Liver (tissue), 9 donors: ENCODE results near the gene CCT4. TPM values are rescaled to one million over a fixed set of nuclear protein-coding genes. Genes with fewer than 3 reads are reported as not detected.
A peak's percentile ranks its signal among the peaks of the same experiment; 100 is the strongest.

Source experiments
- DNase-seq: peaks from one replicate; pipeline ENCODE4 v3.0.0-alpha.2; 2017; ENCODE audit warnings: low spot score
- H3K27ac ChIP-seq, 2 donors: one replicate each; pipeline ENCODE4 v1.7.0; 2013; ENCODE audit warnings: inconsistent platforms in 2 of 2, low read length in 2 of 2, control low read depth in 1 of 2, low read depth in 1 of 2, mild to moderate bottlenecking in 1 of 2
- H3K27me3 ChIP-seq, 4 donors: one replicate each; pipeline versions ENCODE4 v1.6.1 to v1.7.0; 2013; ENCODE audit warnings: low read length in 3 of 4, inconsistent platforms in 1 of 4, mild to moderate bottlenecking in 1 of 4, moderate library complexity in 1 of 4; ENCODE audit not compliant: control insufficient read depth in 4 of 4, insufficient read depth in 4 of 4
- H3K36me3 ChIP-seq, 4 donors: one replicate each; pipeline versions ENCODE4 v1.6.1 to v1.7.0; 2013; ENCODE audit warnings: low read length in 3 of 4, mild to moderate bottlenecking in 3 of 4, low read depth in 1 of 4, moderate library complexity in 1 of 4; ENCODE audit not compliant: control insufficient read depth in 4 of 4, insufficient read depth in 3 of 4
- H3K4me1 ChIP-seq, 4 donors: one replicate each; pipeline versions ENCODE4 v1.6.1 to v1.7.0; 2013; ENCODE audit warnings: low read length in 3 of 4, mild to moderate bottlenecking in 3 of 4, moderate library complexity in 1 of 4; ENCODE audit not compliant: control insufficient read depth in 4 of 4, insufficient read depth in 4 of 4
- H3K4me3 ChIP-seq, 3 donors: one replicate each; pipeline versions ENCODE4 v1.6.1 to v1.7.0; 2013; ENCODE audit warnings: low read length in 3 of 3, control low read depth in 1 of 3, low read depth in 1 of 3, mild to moderate bottlenecking in 1 of 3
- H3K9ac ChIP-seq, 2 donors: one replicate each; pipeline ENCODE4 v1.7.0; 2013; ENCODE audit warnings: low read length in 2 of 2, mild to moderate bottlenecking in 2 of 2, moderate library complexity in 2 of 2, control low read depth in 1 of 2, low read depth in 1 of 2
- H3K9me3 ChIP-seq, 4 donors: one replicate each; pipeline versions ENCODE4 v1.6.1 to v1.7.0; 2013; ENCODE audit warnings: low read length in 3 of 4; ENCODE audit not compliant: control insufficient read depth in 4 of 4
- FOXA1 ChIP-seq: IDR thresholded peaks from 2 replicates; pipeline ENCODE4 v1.6.1; 2016; ENCODE audit warnings: antibody characterized with exemption
- HNF4G ChIP-seq: IDR thresholded peaks from 2 replicates; pipeline ENCODE4 v1.6.1; 2016; ENCODE audit warnings: antibody characterized with exemption
- JUND ChIP-seq, 2 donors: IDR thresholded peaks; 2 replicates each; pipeline ENCODE4 v1.6.1; 2016; ENCODE audit warnings: antibody characterized with exemption in 2 of 2
- RAD21 ChIP-seq, 2 donors: IDR thresholded peaks; 2 replicates each; pipeline ENCODE4 v1.6.1; 2016; ENCODE audit warnings: antibody characterized with exemption in 2 of 2, mild to moderate bottlenecking in 2 of 2
- REST ChIP-seq: IDR thresholded peaks from 2 replicates; pipeline ENCODE4 v1.6.1; 2016; ENCODE audit warnings: antibody characterized with exemption, mild to moderate bottlenecking
- SP1 ChIP-seq: IDR thresholded peaks from 2 replicates; pipeline ENCODE4 v1.6.1; 2018; ENCODE audit warnings: antibody characterized with exemption, mild to moderate bottlenecking
- TAF1 ChIP-seq: conservative IDR thresholded peaks from 2 replicates; pipeline ENCODE4 v1.6.1; 2016; ENCODE audit warnings: antibody characterized with exemption, mild to moderate bottlenecking
- YY1 ChIP-seq: IDR thresholded peaks from 2 replicates; pipeline ENCODE4 v1.6.1; 2016; ENCODE audit warnings: antibody characterized with exemption, mild to moderate bottlenecking
- WGBS: extraction: QIAGEN DNeasy Blood & Tissue Kit; methylation state at CpG from one replicate; pipeline ENCODE4 v1.1.7; 2013; 5-methylcytosine and 5-hydroxymethylcytosine counted together
- polyA plus RNA-seq, 2 donors: library from polyadenylated mRNA; stranded (reverse) in 1 of 2; unstranded in 1 of 2; fragments of 200-250 nt in 1 of 2; fragments of >200 nt in 1 of 2; fragmentation: Nextera tagmentation in 1 of 2; extraction: Ambion mirVana in 1 of 2; gene quantifications; one replicate each; pipeline versions ENCODE4 v1.2.1 to v1.2.3, GENCODE V29; 2013 to 2015
- total RNA-seq, 2 donors: library from RNA; depleted of rRNA; stranded (reverse); fragments of >200 nt; gene quantifications; one replicate each; pipeline ENCODE4 v1.2.3, GENCODE V29; 2014
- TF ChIP-seq, protein P1 (sequence below): IDR thresholded peaks from 2 replicates; pipeline ENCODE4 v1.6.1; 2016; ENCODE audit warnings: antibody characterized with exemption
- TF ChIP-seq, protein P2 (sequence below): IDR thresholded peaks from 2 replicates; pipeline ENCODE4 v1.6.1; 2016; ENCODE audit warnings: antibody characterized with exemption
- TF ChIP-seq, protein P3 (sequence below): fragments of 150-350 bp; IDR thresholded peaks from 2 replicates; pipeline ENCODE4 v1.5.1; 2017; ENCODE audit warnings: improper control_type of control experiment, low read depth, low read length; ENCODE audit not compliant: missing input control
- donor health status: healthy.
- donor health status: healthy.
- donor health status: healthy.
- donor health status: healthy.
- donor health status: healthy.

Gene CCT4
- total and polyA plus RNA-seq, 4 donors = 35.7 to 65.2 (median 38.4) TPM

DNA sequence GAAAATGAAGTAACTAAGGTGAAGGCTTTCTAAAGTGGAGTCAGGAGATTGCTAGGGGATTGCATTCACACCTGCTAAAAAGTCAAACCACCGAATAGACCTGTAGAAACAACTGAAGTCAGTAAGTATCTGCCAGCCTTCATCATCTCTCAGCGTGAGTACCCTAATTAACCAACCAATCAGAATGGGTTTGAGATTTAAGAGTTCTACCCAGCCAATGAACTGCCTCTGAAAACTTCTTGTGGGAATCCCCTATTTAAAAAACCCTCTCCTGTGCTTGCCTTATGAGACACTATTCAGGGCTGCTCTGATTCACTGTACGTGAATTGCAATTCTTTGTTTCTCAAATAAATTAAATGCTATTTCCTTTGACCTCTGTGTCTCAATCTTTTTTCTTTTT lies 31.2 kb downstream of the CCT4 start:
- Histone ChIP-seq H3K4me1 (peaks cover 0 to 20% (median 12%) of the 10 kb centered on the region in 4 donors), H3K36me3 (no peaks in the 10 kb centered on the region), H3K27me3 (no peaks in the 10 kb centered on the region), H3K9ac (no peak overlapping the region), H3K4me3 (no peak overlapping the region), H3K27ac (no peak overlapping the region), H3K9me3 (no peaks in the 10 kb centered on the region)
- DNase-seq = no peak
- TF ChIP-seq RAD21 (IDR thresholded peaks at IDR 0.05) = no peak
- no peak for TF ChIP-seq HNF4G
- no peak for TF ChIP-seq YY1
- no peak for TF ChIP-seq JUND (IDR thresholded peaks at IDR 0.05)
- 84% methylated on average over 3 of the region's 3 CpGs for WGBS

- WGBS = 48% methylated on average over 9 of the region's 9 CpGs
- Histone ChIP-seq H3K9me3 (no peaks in the 10 kb centered on the region), H3K36me3 (no peaks in the 10 kb centered on the region), H3K4me1 (peaks cover 0 to 20% (median 12%) of the 10 kb centered on the region in 4 donors), H3K9ac (peak overlapping the region; percentile 3 to 29), H3K27ac (peak overlapping the region; percentile 58 to 73), H3K4me3 (peak overlapping the region; percentile 77 to 95 (median 93)), H3K27me3 (no peaks in the 10 kb centered on the region)
- DNase-seq = no peak
- TF ChIP-seq REST = no peak
- TF ChIP-seq RAD21 (IDR thresholded peaks at IDR 0.05) = peak in 1 of 2 donors; percentile 6
Measured at GRCh38 chr2:61855318-61855613, 33.2 kb downstream of the CCT4 start.

GRCh38 chr2:61854564-61855317 lies 33.7 kb downstream of the CCT4 start:
- DNase-seq = peak; percentile 46
- Histone ChIP-seq H3K27me3 (no peaks in the 10 kb centered on the region), H3K4me3 (peak overlapping the region; percentile 77 to 95 (median 93)), H3K36me3 (no peaks in the 10 kb centered on the region), H3K27ac (peak overlapping the region; percentile 58 to 73), H3K9me3 (no peaks in the 10 kb centered on the region), H3K9ac (peak overlapping the region; percentile 29 to 42), H3K4me1 (peaks cover 0 to 20% (median 12%) of the 10 kb centered on the region in 4 donors)
- TF ChIP-seq, protein P1, sequence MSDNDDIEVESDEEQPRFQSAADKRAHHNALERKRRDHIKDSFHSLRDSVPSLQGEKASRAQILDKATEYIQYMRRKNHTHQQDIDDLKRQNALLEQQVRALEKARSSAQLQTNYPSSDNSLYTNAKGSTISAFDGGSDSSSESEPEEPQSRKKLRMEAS = peak; percentile 64
- no peak for TF ChIP-seq FOXA1
- TF ChIP-seq SP1 = peak; percentile 73
- TF ChIP-seq, protein P2, sequence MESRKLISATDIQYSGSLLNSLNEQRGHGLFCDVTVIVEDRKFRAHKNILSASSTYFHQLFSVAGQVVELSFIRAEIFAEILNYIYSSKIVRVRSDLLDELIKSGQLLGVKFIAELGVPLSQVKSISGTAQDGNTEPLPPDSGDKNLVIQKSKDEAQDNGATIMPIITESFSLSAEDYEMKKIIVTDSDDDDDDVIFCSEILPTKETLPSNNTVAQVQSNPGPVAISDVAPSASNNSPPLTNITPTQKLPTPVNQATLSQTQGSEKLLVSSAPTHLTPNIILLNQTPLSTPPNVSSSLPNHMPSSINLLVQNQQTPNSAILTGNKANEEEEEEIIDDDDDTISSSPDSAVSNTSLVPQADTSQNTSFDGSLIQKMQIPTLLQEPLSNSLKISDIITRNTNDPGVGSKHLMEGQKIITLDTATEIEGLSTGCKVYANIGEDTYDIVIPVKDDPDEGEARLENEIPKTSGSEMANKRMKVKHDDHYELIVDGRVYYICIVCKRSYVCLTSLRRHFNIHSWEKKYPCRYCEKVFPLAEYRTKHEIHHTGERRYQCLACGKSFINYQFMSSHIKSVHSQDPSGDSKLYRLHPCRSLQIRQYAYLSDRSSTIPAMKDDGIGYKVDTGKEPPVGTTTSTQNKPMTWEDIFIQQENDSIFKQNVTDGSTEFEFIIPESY = no peak
- no peak for TF ChIP-seq RAD21 (IDR thresholded peaks at IDR 0.05)
- TF ChIP-seq, protein P3, sequence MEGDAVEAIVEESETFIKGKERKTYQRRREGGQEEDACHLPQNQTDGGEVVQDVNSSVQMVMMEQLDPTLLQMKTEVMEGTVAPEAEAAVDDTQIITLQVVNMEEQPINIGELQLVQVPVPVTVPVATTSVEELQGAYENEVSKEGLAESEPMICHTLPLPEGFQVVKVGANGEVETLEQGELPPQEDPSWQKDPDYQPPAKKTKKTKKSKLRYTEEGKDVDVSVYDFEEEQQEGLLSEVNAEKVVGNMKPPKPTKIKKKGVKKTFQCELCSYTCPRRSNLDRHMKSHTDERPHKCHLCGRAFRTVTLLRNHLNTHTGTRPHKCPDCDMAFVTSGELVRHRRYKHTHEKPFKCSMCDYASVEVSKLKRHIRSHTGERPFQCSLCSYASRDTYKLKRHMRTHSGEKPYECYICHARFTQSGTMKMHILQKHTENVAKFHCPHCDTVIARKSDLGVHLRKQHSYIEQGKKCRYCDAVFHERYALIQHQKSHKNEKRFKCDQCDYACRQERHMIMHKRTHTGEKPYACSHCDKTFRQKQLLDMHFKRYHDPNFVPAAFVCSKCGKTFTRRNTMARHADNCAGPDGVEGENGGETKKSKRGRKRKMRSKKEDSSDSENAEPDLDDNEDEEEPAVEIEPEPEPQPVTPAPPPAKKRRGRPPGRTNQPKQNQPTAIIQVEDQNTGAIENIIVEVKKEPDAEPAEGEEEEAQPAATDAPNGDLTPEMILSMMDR = peak; percentile 26
- TF ChIP-seq YY1 = peak; percentile 57
- TF ChIP-seq TAF1 = peak; percentile 16
- 2% methylated on average over 23 of the region's 23 CpGs for WGBS
